SK-N-SH (cell line): Measurements from ENCODE around the gene ERC1. TPM values are rescaled to one million over a fixed set of nuclear protein-coding genes. Genes with fewer than 3 reads are reported as not detected.

Experiments used
- CTCF ChIA-PET: fragments of 300-600, 350-600 bp; formaldehyde crosslinking; extraction: SDS; loops from one replicate; lab custom pipeline; 2021; lab: Yijun Ruan, JAX
- POLR2A ChIA-PET: fragments of 350-600 bp; sonication (Branson Sonifier 250); formaldehyde crosslinking; extraction: SDS; loops from one replicate; lab custom pipeline; 2020; ENCODE audit warnings: antibody characterized with exemption, inconsistent platforms; lab: Yijun Ruan, JAX
- DNase-seq: peaks from one replicate; pipeline ENCODE4 v3.0.0; 2012
- H2AFZ ChIP-seq: fragments of 200-600 bp; sonication (generic); 2 replicates; pipeline ENCODE4 v1.8.1; 2016; ENCODE audit warnings: antibody characterized with exemption, mild to moderate bottlenecking, low read depth
- H3F3A ChIP-seq: fragments of 200-600 bp; sonication (generic); replicated peaks from 2 replicates; pipeline ENCODE3; 2016; ENCODE audit warnings: antibody characterized with exemption, mild to moderate bottlenecking; ENCODE audit not compliant: insufficient read depth
- H3K27ac ChIP-seq, 2 experiments: fragments of 200-500 bp in 1 of 2; fragments of 200-600 bp in 1 of 2; sonication (Bioruptor generic) in 1 of 2; sonication (generic), shearing (Covaris generic) in 1 of 2; 2 replicates each; pipeline versions ENCODE4 v1.5.1 to v1.6.1; 2014 to 2016; ENCODE audit warnings: low read depth in 2 of 2, inconsistent platforms in 1 of 2, low read length in 1 of 2, mild to moderate bottlenecking in 1 of 2, mixed read lengths in 1 of 2
- H3K27me3 ChIP-seq: fragments of 200-600 bp; sonication (generic), shearing (Covaris generic); 2 replicates; pipeline ENCODE4 v1.6.1; 2016; ENCODE audit warnings: mixed run types; ENCODE audit not compliant: insufficient read depth
- H3K36me3 ChIP-seq, 2 experiments: fragments of 200-500 bp in 1 of 2; fragments of 200-600 bp in 1 of 2; sonication (Bioruptor generic) in 1 of 2; sonication (generic) in 1 of 2; replicated peaks in 1 of 2; 2 replicates each; pipeline versions ENCODE3 to v1.5.1; 2014 to 2016; ENCODE audit warnings: low read length in 1 of 2, mild to moderate bottlenecking in 1 of 2; ENCODE audit not compliant: insufficient read depth in 2 of 2, control insufficient read depth in 1 of 2
- H3K4me1 ChIP-seq, 2 experiments: fragments of 200-500 bp in 1 of 2; fragments of 200-600 bp in 1 of 2; sonication (Bioruptor generic) in 1 of 2; sonication (generic), shearing (Covaris generic) in 1 of 2; 2 replicates each; pipeline versions ENCODE4 v1.5.1 to v1.6.1; 2014 to 2016; ENCODE audit warnings: low read depth in 1 of 2, low read length in 1 of 2, mixed run types in 1 of 2; ENCODE audit not compliant: insufficient read depth in 2 of 2, control insufficient read depth in 1 of 2
- H3K4me2 ChIP-seq: fragments of 200-600 bp; sonication (generic), shearing (Covaris generic); 2 replicates; pipeline ENCODE4 v1.6.1; 2017; ENCODE audit warnings: mixed run types
- H3K4me3 ChIP-seq, 2 experiments: fragments of 200-500 bp in 1 of 2; fragments of 200-600 bp in 1 of 2; sonication (Bioruptor generic) in 1 of 2; sonication (generic), shearing (Covaris generic) in 1 of 2; 2 replicates each; pipeline versions ENCODE4 v1.5.1 to v1.8.1; 2014 to 2016; ENCODE audit warnings: low read depth in 2 of 2, inconsistent platforms in 1 of 2, low read length in 1 of 2, mild to moderate bottlenecking in 1 of 2, mixed read lengths in 1 of 2, moderate library complexity in 1 of 2
- H3K79me2 ChIP-seq: fragments of 200-600 bp; sonication (generic); 2 replicates; pipeline ENCODE4 v1.8.1; 2017; ENCODE audit warnings: mild to moderate bottlenecking; ENCODE audit not compliant: insufficient read depth
- H3K9ac ChIP-seq: fragments of 200-600 bp; sonication (generic); 2 replicates; pipeline ENCODE4 v1.6.1; 2017; ENCODE audit warnings: mixed run types
- H3K9me2 ChIP-seq: fragments of 200-600 bp; sonication (generic); 2 replicates; pipeline ENCODE4 v1.6.1; 2017; ENCODE audit warnings: mixed run types
- H3K9me3 ChIP-seq: fragments of 200-600 bp; sonication (generic); 2 replicates; pipeline ENCODE4 v1.6.1; 2017; ENCODE audit warnings: mixed run types, mild to moderate bottlenecking, moderate library complexity
- H4K20me1 ChIP-seq: fragments of 200-600 bp; sonication (generic); 2 replicates; pipeline ENCODE4 v1.6.1; 2017; ENCODE audit warnings: mild to moderate bottlenecking, mixed run types; ENCODE audit not compliant: insufficient read depth
- CHD2 ChIP-seq: fragments of 150-350 bp; IDR thresholded peaks from 2 replicates; pipeline ENCODE4 v1.6.1; 2018; ENCODE audit warnings: low read length; ENCODE audit not compliant: partially characterized antibody
- EP300 ChIP-seq, 2 experiments: IDR thresholded peaks; 2 replicates each; pipeline versions ENCODE4 v1.4.0 to v1.6.1; 2012; ENCODE audit warnings: borderline replicate concordance in 1 of 2, low read depth in 1 of 2, low read length in 1 of 2
- EZH2phosphoT487 ChIP-seq: fragments of 200-600 bp; sonication (generic); IDR thresholded peaks from 2 replicates; pipeline ENCODE4 v1.6.1; 2017; ENCODE audit warnings: low read depth, mixed run types, mild to moderate bottlenecking, antibody characterized with exemption, moderate library complexity, borderline replicate concordance
- FOSL2 ChIP-seq: IDR thresholded peaks from 2 replicates; pipeline ENCODE4 v1.4.0; 2012; ENCODE audit warnings: low read depth, mild to moderate bottlenecking, moderate library complexity, borderline replicate concordance
- MEF2A ChIP-seq: IDR thresholded peaks from 2 replicates; pipeline ENCODE4 v1.4.0; 2012; ENCODE audit warnings: low read depth, borderline replicate concordance
- NFIC ChIP-seq: IDR thresholded peaks from 2 replicates; pipeline ENCODE4 v1.4.0; 2012; ENCODE audit warnings: borderline replicate concordance
- NRF1 ChIP-seq: IDR thresholded peaks from 2 replicates; pipeline ENCODE4 v1.6.1; 2012; ENCODE audit warnings: low read depth, mild to moderate bottlenecking, low read length
- RAD21 ChIP-seq: IDR thresholded peaks from 2 replicates; pipeline ENCODE4 v1.6.1; 2012; ENCODE audit warnings: mild to moderate bottlenecking, low read length
- RFX5 ChIP-seq: IDR thresholded peaks from 2 replicates; pipeline ENCODE4 v1.6.1; 2012; ENCODE audit warnings: mild to moderate bottlenecking, improper control_type of control experiment, low read length
- SIN3A ChIP-seq: IDR thresholded peaks from 2 replicates; pipeline ENCODE4 v1.6.1; 2012; ENCODE audit warnings: low read depth, mild to moderate bottlenecking, low read length, moderate library complexity, borderline replicate concordance
- YY1 ChIP-seq: IDR thresholded peaks from 2 replicates; pipeline ENCODE4 v1.4.0; 2012; ENCODE audit warnings: low read depth, mild to moderate bottlenecking
- WGBS: methylation state at CpG from one replicate; pipeline ENCODE4 v1.1.6; 2017; ENCODE audit warnings: low lambda C conversion rate; 5-methylcytosine and 5-hydroxymethylcytosine counted together
- polyA plus RNA-seq, 3 experiments: library from polyadenylated mRNA; depleted of rRNA; stranded (reverse); fragments of >200 nt; gene quantifications; 2 replicates each; pipeline ENCODE4 v1.2.3, GENCODE V29; 2012
- TF ChIP-seq, protein P1 (sequence below): IDR thresholded peaks from 2 replicates; pipeline ENCODE4; 2012
- TF ChIP-seq, protein P2 (sequence below): fragments of 150-350 bp; IDR thresholded peaks from 2 replicates; pipeline ENCODE4 v1.6.1; 2016; ENCODE audit warnings: mild to moderate bottlenecking, low read depth, low read length
- TF ChIP-seq, protein P3 (sequence below): IDR thresholded peaks from 2 replicates; pipeline ENCODE4 v1.4.0; 2012; ENCODE audit warnings: low read depth, borderline replicate concordance
- TF ChIP-seq, protein P4 (sequence below): fragments of 200-600 bp; sonication (generic); IDR thresholded peaks from 2 replicates; pipeline ENCODE4 v1.6.1; 2017; ENCODE audit warnings: antibody characterized with exemption, mild to moderate bottlenecking, moderate library complexity
- TF ChIP-seq, protein P5 (sequence below): IDR thresholded peaks from 2 replicates; pipeline ENCODE4 v1.4.0; 2012; ENCODE audit warnings: low read depth, borderline replicate concordance

ERC1 gene
- polyA plus RNA-seq, 1 of the 3 experiments (the other 2 are of a cell fraction) = 7.5 TPM

DNA sequence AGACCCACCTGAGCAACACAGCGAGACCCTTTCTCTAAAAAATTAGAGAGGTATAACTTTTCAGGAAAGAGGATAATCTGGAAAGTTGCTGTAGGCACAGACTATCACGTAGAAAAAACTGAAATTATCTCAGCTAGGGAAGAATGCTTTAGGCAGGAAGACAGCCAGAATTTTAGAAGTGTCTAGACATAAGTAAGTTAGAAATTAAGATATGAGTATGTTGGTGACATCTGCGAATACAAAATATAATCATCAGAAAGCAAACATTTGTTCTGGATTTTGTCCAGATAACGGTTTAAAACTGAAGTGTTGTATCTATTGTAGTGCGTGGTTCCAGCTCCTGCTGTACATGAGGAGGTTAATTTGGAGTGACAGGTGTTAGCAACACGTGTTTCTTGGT lies 480.2 kb downstream of the ERC1 start:
- no peaks in the 10 kb centered on the region for H3K27me3 ChIP-seq
- H3K36me3 ChIP-seq = no peaks in the 10 kb centered on the region
- H3K9ac ChIP-seq = no peak overlapping the region
- POLR2A ChIA-PET = no interaction called here
- peaks cover 5% of the 10 kb centered on the region; the same call in 1 of the 2 replicates for H3K79me2 ChIP-seq
- H4K20me1 ChIP-seq = no peaks in the 10 kb centered on the region
- peaks cover 51% of the 10 kb centered on the region for H3F3A ChIP-seq
- H3K27ac ChIP-seq = peak overlapping the region in 1 of 2 experiments; percentile 96; a peak in 2 of 4 replicates
- H2AFZ ChIP-seq = no peak overlapping the region
- no peak overlapping the region for H3K4me3 ChIP-seq
- 85% methylated on average over 6 of the region's 6 CpGs for WGBS
- TF ChIP-seq EP300 (IDR thresholded peaks at IDR 0.05; ENCODE audit: borderline replicate concordance in 1 of 2, low read depth in 1 of 2, low read length in 1 of 2) (no peak), RAD21 (no peak), SIN3A (no peak), NRF1 (no peak), NFIC (no peak), MEF2A (no peak), FOSL2 (no peak), CHD2 (no peak), EZH2phosphoT487 (no peak), YY1 (no peak), RFX5 (no peak)
- TF ChIP-seq, protein P1, sequence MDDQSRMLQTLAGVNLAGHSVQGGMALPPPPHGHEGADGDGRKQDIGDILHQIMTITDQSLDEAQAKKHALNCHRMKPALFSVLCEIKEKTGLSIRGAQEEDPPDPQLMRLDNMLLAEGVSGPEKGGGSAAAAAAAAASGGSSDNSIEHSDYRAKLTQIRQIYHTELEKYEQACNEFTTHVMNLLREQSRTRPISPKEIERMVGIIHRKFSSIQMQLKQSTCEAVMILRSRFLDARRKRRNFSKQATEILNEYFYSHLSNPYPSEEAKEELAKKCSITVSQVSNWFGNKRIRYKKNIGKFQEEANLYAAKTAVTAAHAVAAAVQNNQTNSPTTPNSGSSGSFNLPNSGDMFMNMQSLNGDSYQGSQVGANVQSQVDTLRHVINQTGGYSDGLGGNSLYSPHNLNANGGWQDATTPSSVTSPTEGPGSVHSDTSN = no peak
- TF ChIP-seq, protein P2, sequence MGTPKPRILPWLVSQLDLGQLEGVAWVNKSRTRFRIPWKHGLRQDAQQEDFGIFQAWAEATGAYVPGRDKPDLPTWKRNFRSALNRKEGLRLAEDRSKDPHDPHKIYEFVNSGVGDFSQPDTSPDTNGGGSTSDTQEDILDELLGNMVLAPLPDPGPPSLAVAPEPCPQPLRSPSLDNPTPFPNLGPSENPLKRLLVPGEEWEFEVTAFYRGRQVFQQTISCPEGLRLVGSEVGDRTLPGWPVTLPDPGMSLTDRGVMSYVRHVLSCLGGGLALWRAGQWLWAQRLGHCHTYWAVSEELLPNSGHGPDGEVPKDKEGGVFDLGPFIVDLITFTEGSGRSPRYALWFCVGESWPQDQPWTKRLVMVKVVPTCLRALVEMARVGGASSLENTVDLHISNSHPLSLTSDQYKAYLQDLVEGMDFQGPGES = no peak
- TF ChIP-seq, protein P3, sequence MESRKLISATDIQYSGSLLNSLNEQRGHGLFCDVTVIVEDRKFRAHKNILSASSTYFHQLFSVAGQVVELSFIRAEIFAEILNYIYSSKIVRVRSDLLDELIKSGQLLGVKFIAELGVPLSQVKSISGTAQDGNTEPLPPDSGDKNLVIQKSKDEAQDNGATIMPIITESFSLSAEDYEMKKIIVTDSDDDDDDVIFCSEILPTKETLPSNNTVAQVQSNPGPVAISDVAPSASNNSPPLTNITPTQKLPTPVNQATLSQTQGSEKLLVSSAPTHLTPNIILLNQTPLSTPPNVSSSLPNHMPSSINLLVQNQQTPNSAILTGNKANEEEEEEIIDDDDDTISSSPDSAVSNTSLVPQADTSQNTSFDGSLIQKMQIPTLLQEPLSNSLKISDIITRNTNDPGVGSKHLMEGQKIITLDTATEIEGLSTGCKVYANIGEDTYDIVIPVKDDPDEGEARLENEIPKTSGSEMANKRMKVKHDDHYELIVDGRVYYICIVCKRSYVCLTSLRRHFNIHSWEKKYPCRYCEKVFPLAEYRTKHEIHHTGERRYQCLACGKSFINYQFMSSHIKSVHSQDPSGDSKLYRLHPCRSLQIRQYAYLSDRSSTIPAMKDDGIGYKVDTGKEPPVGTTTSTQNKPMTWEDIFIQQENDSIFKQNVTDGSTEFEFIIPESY = no peak
- TF ChIP-seq, protein P4, sequence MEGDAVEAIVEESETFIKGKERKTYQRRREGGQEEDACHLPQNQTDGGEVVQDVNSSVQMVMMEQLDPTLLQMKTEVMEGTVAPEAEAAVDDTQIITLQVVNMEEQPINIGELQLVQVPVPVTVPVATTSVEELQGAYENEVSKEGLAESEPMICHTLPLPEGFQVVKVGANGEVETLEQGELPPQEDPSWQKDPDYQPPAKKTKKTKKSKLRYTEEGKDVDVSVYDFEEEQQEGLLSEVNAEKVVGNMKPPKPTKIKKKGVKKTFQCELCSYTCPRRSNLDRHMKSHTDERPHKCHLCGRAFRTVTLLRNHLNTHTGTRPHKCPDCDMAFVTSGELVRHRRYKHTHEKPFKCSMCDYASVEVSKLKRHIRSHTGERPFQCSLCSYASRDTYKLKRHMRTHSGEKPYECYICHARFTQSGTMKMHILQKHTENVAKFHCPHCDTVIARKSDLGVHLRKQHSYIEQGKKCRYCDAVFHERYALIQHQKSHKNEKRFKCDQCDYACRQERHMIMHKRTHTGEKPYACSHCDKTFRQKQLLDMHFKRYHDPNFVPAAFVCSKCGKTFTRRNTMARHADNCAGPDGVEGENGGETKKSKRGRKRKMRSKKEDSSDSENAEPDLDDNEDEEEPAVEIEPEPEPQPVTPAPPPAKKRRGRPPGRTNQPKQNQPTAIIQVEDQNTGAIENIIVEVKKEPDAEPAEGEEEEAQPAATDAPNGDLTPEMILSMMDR = no peak
- TF ChIP-seq, protein P5, sequence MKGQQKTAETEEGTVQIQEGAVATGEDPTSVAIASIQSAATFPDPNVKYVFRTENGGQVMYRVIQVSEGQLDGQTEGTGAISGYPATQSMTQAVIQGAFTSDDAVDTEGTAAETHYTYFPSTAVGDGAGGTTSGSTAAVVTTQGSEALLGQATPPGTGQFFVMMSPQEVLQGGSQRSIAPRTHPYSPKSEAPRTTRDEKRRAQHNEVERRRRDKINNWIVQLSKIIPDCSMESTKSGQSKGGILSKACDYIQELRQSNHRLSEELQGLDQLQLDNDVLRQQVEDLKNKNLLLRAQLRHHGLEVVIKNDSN = no peak
- peaks cover 14 to 53% of the 10 kb centered on the region in 2 experiments for H3K4me1 ChIP-seq
- H3K9me3 ChIP-seq = no peaks in the 10 kb centered on the region
- no peak overlapping the region for H3K4me2 ChIP-seq
- H3K9me2 ChIP-seq = no peaks in the 10 kb centered on the region
- CTCF ChIA-PET = interaction anchor here (1.2 to 2.5 kb wide), 3 partner anchors 15 to 353 kb away, joined by 3 to 10 read pairs (median 4); no protein-coding TSS in a partner anchor
- DNase-seq = no peak
